GM18519 (cell line): ENCODE measurements around the gene KDM2B.
"Not testable (repeated sequence)": the region's sequence is repeated elsewhere in the genome, so short reads cannot be mapped to it uniquely, and the experiment has no call there.

Experiments used
- ATAC-seq: cut with Tn5 transposase; IDR thresholded peaks from one replicate; pipeline ENCODE4 v1.9.1; 2021; ENCODE audit warnings: mild to moderate bottlenecking, moderate library complexity; ENCODE audit not compliant: unreplicated experiment, low FRiP score

The KDM2B gene

DNA sequence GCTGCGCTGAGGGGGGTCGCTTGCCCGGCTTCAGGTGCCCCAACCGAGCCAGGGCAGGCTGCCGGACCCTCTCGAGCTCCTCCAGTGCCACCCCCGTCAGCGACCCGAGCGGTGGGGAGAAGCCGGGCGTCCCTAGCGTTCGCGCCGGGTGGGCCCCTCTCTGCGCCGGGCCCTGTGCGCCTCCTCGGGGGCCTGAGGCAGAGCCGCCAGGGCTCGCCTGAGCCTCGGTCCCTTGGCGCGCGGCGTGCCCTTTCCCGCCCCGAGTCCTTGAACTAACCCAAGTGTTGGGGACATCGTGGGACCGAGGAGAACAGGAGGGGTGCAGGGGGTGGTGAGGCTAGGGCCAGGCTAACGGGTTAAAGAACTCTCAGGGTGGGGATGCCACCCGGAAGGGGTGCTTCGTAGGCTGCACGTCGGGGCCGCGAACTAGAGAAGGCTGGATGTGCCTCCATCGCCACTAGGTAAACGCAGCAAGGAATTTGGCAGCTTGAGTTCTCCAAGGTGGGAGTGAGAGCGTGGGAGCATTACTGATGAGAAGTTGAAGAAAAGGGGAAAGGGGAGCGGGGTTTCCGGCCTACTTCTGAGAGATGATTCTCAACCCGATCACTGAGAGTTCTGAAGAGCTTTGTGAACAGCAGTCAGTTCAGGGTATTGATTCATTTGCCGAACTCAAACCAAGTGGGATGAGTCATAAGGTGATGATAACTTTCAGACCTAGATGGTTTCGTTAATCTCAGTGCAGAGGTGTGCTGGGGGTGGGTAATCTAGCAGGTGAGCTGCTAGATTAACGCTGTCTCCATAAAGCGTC, 180.3 kb downstream of the KDM2B start:
- peak; percentile 12 for ATAC-seq

- ATAC-seq: peak; percentile 86
Observed at GRCh38 chr12:121399391-121400331, 181.2 kb downstream of the KDM2B start, which contains the start of gene RNF34. Gene RNF34, plus strand, starts transcription at chr12:121400118. Its CDS starts 95 bp downstream, at chr12:121400213.

DNA sequence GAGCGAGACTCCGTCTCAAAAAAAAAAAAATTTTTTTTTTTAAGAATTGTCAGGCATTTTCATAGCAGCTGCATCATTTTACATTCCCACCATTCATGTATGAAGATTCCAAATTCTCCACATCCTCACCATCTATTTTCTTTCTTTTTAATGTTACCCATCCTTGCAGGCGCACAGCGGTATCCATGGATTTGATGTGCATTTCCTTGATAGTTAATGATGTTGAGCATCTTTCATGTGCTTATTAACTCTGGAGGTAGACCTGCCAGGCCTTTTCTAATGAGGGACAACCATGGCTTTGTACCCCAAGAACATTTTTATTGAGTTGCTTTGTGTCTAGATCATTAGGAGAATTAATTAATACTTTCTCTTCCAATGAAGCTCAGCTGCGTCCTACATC, 182.5 kb downstream of the KDM2B start:
- no peak for ATAC-seq

GRCh38 chr12:121397521-121397920, 183.3 kb downstream of the KDM2B start:
- no peak for ATAC-seq

DNA sequence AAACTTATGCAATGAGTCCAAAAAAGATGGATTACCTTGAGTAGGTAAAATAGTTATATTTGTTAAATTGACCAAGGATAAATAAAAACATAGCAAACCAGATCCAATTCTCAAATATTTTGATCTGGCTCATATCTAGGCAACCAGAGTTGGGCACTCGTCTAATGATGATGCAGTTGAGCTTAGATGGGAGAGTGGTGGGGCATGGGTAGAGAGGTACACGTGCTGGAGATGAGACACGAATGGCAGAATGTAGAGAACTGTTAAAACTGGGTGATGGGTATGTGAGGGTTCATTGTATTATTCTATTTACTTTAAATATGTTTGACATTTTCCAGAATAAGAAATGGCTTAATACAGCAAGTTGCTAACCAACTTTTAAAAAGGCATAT, 188.5 kb downstream of the KDM2B start:
- no peak for ATAC-seq

GRCh38 chr12:121391619-121392324, 189.1 kb downstream of the KDM2B start:
- ATAC-seq: no peak

GRCh38 chr12:121390856-121391255, 190.0 kb downstream of the KDM2B start:
- ATAC-seq: no peak

DNA sequence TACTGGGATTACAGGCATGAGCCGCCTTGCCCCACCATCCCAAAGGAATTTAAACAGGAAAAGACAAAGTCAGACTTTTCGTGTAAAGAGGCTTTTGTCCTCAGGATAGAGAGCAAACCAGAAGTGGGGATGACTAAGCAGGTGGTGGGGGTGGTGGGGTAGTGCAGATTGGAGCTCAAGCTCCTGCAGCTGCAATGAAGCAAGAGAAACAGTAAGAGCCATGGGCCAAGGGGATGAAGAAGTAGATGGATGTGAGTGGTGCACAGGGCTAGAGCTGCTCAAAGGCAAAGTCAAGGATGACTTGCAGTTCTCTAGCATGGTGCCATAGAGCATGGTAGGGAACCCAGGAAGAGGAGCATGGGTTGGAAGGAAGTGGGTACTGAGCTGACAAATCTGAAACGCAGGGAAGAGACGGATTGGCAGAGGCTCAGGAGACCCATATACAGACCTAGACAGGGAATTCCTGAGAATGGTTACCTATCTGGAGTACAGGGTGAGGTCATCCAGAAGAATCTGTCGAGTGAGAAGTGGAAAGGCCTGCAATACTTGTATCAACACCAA, 192.3 kb downstream of the KDM2B start:
- no peak for ATAC-seq

- not testable (repeated sequence) for ATAC-seq
Observed at GRCh38 chr12:121384891-121385290, 195.9 kb downstream of the KDM2B start.

GRCh38 chr12:121383601-121384021, 197.2 kb downstream of the KDM2B start:
- ATAC-seq: no peak

DNA sequence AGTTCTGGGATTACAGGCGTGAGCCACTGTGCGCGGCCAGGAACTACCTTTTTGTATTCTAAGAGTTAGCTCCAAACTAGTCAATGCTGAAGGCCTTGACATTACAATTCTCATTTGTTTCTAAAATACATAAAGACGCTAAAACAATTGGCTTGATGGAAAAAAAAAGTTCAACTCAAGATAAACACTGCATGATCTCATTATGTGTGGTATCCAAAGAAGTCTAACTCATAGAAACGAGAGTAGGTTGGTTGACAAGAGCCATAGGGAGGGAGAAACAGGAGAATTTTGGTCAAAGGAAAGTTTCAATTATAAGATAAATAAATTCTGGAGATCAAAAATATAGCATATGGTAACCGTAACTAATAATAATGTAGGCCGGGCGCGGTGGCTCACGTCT, 200.9 kb downstream of the KDM2B start:
- no peak for ATAC-seq
